Activated effector memory CD4-positive, alpha-beta T cell treated with Interleukin-2 at 50 U/mL for 16 hours (primary cell): Measurements from ENCODE around the gene PTPRF.

Experiments used
- DNase-seq: peaks from one replicate; pipeline ENCODE4 v3.0.0-alpha.2; 2020

The PTPRF gene

DNA sequence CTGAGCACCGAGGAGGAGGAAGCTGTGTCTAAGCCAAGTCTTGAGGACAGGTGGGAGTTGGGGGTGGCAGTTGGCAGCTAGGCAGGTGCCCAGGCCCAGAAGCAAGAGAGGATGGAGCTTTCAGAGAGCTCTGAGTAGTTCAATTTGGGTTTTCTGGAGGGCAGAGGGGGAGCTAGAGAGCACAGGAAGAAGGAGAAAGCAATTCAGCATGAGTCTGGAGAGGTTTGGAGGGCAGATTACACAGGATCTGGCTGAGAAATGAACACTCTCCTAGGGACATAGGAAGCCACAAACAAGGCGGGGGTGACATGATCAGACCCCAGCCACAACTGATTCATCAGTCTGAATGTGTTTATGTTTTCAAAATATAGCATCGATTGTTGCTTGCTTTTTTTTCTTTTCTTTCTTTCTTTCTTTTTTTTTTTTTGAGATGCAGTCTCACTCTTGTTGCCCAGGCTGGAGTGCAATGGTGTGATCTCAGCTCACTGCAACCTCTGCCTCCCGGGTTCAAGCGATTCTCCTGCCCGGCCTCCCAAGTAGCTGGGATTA lies 23.8 kb downstream of the PTPRF start:
- DNase-seq, result no peak

DNA sequence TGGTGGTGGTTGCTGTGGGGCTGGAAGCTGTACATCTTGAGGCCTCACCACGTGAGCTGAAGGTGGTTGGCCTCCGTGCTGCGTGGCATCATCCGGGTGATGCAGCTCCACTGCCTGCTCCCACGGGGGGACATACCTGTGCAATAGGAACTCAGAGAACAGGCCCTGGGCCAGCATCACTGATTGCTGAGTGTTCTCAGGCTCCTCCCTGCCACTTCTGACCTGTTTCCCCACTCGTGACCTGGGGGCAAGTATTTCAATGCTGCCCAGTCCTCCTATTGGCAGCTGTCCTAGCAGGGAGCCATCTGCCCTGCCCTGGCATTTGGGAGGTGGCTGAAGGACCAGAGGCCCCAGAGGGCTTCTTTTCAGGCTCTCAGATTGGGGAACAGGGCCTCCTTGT lies 26.1 kb downstream of the PTPRF start:
- no peak for DNase-seq

DNA sequence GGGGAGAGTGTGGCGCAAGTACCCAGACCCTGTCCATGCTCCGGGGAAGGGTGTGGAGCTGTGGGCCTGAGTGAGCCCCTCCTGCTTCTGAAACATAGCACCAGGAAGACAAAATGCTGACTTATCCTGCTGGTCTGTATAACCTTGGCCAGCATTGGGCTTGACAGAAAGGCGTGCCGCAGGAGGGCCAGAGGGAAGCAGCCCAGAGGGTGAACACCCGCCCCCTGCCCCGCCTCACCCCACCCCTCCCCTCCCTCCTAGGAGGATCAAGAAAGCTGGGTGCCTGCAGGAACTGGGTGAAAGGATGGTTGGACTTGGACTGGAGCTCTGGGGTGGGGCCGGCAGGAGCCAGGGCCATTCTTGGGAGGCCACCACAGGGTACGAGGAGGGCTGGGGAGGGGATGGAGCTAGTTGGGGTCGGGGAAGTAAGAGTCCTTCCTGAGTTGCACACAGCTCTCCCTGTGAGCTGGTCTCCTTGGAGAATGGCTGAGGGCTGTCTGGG lies 27.1 kb downstream of the PTPRF start:
- no peak for DNase-seq

DNA sequence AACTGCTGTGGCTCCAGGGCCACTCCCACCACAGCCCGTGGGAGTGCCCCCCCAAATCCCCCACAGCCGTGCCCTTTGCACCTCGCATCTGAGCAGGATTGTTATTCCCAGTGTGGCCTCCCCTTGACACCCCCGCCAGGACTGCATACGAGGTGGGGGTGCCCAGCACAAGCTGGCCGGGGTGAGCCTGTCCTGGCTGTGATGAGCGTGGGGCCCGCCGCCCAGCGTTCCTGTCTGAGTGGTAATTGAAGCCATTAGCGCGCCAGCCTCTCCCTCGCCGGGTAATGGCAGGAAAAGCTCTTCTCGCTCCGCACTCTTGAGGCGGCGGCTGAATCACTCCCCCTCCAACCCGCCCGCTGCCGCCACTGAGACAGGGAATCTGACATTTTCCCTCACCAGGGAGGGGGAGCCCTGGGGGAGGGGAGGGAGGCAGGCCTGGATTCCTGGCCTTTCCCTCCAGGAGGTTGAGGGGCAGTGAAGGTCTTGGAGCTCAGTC lies 27.7 kb downstream of the PTPRF start:
- DNase-seq, result no peak

DNA sequence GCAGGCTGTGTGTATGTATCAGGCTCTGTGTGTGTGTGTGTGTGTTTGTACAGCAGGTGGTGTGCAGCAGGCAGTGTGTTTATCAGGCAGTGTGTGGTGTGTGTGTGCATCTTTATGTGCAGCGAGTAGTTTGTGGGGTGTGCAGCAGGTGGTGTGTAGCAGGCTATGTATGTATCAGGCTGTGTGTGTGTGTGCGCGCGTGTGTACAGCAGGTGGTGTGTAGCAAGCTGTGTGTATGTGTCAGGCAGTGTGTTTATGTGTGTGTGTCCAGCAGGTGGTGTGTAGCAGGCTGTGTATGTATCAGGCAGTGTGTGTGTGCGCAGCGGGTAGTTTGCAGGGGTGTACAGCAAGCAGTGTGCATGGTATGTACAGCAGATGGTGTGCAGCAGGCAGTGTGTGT lies 29.0 kb downstream of the PTPRF start:
- DNase-seq, result no peak

DNA sequence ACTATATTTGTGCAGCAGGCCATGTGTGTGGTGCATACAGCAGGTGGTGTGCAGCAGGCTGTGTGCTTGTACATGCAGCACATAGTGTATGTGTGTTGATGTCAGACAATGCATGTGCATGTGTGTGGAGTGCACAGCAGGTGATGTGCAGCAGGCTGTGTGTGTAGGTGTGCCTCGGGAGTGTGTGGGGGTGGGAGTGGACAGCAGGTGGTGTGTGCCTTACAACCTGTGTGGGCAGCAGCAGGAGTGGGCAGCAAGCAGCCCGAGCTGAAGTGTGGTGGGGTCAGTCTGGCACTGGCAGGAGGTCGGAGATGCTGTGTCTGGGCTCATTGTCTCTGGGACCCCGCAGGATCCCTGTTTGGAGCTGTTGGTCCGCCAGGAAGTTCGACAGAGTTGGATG lies 29.6 kb downstream of the PTPRF start:
- no peak for DNase-seq

DNA sequence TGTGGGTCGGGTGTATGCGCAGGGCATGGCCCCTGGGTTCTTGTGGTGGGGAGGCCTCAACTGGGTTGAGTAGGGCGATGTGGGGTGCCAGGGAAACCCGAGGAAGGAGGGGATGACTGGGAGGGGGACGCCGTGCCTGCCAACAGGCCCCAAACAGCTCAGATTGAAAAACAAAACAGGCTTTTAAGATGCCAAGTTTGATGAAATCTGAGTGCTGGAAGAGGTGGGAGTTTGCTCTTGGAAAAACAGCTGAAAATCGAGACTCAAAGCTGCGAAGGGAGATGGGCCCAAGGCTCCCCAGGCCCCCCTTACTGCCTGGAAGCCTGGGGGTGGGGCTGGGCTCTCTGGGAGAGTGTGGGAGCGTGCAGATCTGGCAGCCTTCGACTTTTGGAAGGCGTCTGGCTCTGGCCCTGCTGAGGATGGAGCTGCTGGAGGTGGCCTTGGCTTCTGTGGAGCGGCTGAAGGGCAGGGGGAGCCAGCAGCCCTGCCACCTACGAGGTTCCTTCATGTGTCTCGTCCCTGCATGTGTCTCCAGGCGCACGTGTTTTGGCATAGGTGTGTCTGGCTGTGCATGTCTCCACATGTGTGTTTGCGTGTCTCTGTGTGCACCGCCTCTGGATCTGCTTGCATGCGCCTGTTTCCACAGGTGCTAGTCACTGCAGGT lies 33.3 kb downstream of the PTPRF start:
- DNase-seq, result no peak

DNA sequence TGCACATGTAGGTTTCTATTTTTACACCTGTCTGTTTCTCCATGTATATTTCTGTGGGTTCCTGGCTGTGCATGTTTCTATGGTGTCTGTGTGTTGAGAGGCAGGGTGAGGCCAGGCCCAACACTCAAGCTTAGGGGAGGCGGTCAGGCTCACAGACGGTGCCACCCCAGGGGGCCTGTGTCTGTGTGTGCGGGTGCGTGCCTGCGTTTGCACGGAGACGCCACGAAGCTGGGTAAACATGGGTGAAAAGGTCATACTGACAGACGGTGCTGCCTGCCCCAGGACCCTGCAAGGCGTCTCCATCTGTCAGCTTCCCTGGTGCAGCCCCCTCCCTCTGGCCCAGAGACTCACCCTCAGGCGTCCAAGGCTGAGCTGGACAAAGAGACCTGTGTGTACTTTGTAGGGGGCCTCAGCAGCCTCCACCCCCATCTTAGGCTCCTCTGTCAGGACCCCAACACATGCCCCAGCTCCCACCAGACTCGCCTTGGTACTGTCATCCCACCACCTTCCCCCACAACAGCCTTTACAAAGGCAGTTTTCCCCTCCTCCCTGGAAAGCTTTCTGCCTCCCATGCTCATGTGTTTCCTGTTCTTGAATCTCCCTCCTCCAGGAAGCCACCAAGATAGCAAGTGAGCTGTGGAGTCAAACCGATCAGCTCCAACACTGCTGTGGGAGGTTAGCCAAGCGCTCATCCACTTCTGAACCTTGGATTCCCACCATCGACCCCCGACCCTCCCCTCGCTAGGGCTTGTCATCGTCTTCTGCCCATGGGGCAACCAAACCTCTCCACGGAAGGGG lies 34.1 kb downstream of the PTPRF start:
- no peak for DNase-seq

DNA sequence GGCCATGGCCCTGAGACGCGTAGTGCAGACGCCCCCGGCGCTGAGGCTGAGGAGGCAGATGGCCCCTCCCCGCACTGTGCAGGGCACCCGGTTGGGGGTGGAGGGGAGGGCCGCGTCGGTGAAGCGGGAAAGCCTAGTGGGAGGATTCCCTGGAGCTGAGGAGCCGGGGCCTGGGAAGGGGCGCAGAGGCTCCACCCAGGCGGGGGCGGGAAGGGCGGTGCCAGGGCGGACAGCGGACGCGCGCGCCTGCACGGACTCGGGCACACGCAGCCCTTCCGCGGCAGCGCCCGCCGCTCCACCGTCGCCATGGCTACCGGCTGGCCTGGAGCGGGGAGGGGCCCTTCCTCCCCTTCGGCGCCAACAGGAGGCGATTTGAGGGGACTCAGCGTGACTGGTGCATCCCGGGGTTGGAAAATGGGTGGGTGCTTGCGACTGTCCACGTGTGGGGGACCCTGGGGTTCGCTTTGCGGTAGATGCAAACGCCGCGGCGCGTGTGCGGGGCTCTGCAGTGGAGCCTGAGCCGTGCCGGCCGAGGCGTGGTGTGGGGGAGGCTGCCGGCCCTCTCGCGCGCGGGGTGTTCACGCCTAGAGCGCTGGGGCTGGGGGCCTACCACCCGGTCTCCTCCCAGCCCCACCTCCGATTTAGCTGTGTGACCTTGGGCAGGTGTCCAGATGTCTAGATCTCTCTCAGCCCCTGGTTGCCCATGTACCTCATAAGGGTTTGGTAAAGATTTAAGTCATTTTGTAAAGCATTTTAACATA lies 35.1 kb downstream of the PTPRF start:
- DNase-seq, result peak; percentile 13

DNA sequence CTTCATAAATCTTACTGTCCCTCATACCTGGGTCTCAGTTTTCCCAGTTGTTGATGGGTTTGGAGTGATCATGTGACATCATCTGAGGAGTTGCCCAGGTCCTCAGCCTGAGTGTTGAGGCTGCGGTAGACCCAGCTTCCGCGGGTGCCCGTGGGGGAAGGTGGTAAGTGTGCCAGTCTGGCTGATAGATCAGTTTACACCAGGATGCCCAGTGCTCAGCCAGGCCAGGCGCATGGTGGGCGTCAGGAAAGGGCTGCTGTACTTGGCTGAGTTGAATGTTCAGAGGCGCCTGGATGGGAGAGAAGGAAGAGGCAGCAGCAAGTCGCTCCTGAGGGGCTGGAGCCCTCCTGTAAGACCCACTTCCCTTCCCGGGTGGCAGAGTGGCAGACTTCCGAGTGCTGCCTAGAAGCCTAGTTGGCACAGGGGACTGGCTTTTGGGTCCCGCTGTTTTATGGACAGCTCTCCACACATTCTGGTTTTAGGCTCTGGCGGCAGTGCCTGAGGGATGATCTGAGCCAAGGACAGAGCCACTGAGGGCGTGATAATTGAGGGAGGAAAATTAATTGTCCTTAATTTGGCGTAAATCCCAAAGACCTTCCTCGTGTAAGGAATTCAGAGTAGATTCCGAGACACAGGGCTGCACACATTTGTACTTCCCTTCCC lies 35.8 kb downstream of the PTPRF start:
- DNase-seq, result no peak

DNA sequence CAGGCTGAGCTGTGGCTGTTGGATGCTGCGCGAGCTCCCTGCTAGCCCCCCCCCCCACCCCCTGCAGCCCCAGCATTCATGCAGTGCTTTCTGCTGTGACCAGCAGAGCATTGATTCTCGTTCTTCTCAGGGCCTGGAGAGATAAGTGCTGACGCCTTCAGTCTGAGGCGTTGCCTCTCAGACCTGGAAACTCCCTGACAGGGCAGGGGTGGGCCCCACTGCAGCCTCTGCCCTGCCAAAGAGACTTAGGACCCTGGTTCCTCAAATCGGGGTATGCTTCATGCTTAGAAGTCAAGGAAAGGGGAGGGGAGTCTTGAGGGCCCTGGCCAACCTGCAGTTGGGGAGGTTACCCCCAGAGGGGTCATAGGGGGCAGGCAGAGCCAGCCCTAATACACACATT lies 38.5 kb downstream of the PTPRF start:
- no peak for DNase-seq

DNA sequence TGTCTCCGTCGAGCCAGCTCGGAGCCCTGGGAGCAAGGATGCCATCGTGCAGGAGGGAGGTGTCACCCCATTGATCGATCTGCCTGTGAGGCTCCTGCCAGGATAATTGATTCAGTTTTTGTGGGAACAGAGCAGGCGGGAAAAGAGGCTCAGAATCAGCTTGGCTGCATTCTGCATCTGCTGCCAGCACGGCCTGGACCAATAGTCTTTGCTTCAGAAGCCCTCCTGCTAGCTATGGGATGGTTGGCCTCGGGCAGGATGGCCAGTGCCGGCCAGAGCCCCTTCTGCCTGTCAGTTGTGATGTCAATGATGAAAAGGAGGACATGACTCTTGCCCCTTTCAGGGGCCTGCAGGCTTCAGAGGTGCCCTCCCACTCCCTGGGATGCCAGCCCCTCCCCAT lies 39.6 kb downstream of the PTPRF start:
- DNase-seq, result no peak

DNA sequence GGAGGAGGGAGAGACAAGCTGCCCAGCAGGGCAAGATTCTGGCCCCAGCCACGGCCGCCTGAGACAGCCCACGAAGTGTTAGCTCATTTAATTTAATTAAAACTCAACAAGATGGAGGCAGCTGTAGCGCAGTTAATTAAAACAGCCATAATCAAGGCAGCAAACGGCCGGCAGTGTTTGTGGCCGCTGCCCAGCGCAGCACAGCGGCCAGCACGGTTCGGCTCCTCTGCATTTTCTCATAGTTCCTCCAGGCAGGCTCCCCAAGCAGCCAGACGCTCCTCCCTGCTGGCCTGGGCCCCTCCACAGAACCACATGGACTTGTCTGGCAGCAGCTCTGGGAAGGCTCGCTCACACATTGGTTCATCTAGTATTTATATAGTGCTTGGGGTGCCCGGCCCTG lies 40.0 kb downstream of the PTPRF start:
- DNase-seq, result no peak

DNA sequence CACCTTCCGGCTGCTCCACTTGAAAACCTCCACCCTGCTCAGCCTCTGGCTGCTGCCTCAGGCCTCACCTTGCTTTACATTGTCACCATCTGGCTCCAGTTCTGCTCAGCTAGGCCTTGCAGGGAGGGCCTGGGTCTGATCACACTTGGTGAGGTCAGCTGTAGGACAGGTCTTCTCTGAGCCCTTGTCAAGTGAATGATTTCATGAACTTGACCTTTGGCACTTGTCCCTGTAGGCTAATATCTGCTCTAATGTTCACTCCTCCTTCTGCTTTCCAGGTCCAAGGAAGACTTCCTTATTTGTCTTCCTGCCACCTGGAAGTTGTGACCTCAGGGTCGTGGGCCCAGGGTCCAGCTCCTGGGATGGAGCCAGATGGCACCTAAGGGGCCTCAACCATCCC lies 41.4 kb downstream of the PTPRF start:
- DNase-seq, result no peak

DNA sequence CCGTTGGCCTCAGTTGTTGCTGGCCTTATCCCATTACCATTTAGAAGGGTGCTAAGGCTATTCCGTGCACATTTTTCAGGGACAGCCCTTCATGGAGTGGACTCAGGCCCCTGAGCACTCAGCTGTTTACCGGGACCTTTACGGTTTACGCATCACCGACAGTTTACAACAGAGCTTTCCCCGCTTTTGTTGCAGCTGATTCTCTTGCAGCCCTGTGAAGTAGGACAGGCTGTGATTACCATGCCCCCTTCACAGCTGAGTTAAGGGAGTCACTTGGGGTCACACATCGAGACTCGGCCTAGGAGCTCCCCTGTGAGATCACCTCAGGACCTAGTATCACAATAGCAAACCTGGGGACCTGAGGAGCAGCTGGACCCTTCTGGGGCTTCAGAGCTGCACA lies 41.9 kb downstream of the PTPRF start:
- no peak for DNase-seq

DNA sequence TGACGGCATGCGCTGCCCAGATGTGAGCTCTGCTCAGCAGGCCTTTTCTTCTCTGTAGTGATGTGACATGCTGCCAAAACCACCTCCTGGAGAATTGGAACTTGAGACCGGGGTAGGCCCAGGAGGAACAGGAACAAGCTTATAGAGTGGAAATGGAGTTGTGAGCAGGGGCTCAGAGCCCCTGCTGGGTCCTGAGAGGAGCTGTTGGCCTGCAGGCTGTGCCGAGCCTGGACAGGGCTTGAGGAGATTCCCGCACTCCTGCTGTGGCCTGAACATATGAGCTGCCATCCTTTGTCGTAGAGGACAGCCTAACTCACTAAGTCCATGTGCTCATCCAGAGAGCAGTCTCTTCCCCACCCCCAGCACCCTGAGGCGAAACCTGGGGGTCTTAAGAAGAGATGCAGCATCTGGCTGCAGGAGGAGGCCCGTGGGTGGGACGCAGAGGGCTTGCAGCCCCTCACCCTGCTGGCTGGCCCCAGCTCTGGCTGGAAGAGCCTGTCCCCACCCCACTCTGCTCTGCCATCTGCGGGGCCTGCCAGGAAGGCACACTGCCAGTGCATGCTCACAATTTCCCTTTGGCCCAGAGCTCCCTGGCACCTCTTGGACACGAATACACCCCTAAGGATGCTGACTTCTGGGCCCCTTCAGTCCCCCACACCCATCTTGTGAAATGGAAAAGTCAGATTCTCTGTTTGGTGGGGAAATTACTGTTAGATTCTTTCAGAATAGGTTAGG lies 42.5 kb downstream of the PTPRF start:
- no peak for DNase-seq

DNA sequence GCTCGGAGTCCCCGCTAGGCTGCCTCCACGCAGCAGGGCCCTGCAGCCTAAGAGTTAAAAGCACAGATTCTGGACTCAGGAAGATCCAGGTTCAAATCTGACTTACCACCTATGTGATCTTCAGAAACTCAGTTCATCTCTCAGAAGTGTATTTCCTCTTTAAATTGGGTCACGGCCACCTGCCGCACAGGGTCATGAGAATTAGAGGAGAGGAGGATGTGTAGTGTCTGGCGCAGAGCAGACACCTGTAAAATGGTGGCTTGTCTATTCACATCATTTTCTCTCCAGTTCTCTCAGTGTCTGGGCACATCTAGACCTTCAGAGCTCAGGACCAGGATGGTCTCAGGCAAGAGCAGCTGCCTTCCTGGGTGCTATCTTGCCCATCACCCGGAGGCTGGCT lies 45.8 kb downstream of the PTPRF start:
- DNase-seq, result no peak

DNA sequence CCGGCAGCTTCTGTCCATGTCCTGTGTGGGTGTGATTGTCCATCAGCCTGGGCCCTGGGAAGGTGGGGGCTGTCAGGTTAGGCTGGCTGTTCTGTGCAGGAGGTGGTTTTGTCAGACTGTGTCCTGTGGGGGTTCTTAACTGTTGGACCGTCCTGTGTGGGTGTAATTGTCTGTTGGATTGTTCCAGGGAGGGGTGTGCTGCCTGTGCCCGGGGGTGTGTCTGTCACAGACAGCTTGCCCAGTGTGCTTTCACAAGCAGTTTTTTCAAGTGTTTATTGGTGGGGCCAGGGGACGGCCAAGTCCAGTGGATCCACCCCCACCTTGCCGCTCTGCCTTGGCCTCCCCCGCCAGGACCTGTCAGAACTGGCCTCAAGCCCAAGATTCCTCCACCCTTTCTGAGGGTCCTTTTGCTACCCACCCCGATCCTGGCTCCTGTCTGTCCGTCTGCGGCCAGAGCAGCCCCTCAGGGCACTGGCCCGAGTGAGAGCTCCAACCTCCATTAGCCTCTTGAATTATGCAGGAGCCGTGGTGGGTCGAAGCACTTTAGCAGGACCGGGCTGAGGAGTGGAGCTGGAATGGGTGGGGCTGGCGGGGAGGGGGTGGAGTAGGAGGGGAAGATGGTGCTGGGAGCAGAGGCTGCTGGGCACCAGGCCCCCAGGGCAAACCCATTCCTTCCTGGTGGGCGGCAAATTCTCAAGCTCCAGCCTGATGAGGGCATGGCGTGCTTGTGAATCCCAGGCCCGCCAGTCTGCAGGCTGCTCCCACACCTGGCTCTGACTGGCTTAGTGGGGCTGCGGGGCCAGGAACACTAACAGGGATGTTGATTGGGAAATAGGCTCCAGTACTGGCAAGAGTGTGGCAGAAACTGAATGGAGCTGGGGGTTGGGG lies 47.2 kb downstream of the PTPRF start:
- no peak for DNase-seq

DNA sequence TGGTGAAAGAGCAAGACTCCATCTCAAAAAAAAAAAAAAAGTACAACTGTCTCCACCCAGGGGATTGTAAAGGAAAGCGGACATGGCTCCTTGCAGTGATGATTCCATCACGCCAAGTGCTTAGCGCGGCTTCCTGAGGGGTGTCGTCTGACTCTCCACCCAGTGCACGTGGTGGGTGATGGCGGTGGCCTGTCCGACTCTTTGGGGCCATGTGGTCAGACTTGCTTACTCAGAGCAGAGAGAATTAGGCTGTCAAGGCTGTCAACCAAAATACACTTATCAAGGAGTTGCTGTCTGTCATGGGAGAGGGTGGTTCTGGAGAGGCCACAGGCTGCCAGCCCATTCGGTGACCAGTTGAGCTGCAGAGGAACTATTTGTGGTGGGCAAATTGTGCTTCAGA lies 49.4 kb downstream of the PTPRF start:
- no peak for DNase-seq

DNA sequence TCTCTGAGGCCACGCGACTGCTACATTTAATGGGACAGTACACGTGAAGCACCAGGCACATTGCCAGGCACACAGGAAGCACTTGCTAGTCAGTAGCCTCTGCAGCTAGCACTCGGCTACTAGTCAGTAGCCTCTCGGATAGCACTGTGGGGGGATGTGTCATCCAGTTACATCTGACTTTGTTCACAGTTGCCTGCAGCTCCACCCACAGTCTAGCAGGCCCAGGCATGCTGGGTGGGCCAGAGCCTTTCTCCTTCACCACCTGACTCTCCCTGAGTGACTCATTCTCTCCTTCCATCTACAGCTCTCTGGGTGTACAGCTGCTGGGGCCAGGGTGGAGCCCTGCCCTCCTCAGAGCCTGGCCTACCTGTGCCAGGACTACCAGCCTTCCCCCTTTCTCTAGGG lies 51.5 kb downstream of the PTPRF start:
- no peak for DNase-seq

DNA sequence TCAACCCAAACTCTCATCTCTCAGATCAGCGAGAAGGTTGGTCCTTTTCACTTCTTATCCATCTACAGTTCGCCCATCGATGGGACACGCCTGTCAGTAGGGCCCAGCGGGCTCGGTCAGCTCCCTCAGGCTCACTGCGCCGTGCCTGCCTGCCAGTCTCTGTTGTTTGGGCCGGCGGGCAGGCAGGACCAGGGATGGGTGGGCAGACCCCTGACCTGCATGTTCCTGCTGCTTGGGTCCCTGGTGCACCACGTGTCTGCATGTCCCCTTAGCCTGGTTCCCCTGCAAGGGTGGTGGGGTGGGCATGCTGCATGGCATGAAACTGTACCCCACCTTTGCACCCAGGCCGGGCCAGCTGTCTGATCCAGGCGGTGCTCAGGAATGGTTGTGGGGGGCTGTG lies 52.4 kb downstream of the PTPRF start:
- no peak for DNase-seq
